PC-9 (cell line): Measurements from ENCODE around the gene WT1. TPM values are rescaled to one million over a fixed set of nuclear protein-coding genes. Genes with fewer than 3 reads are reported as not detected.

Experiments used
- BruUV-seq: library from RNA; stranded (reverse); fragments of 400-500 nt; replicated peaks from 2 replicates; lab custom pipeline; 2021; lab: Mats Ljungman, UMichigan
- CTCF ChIA-PET: fragments of 300-600 bp; sonication (Branson Sonifier 250); formaldehyde crosslinking; loops from one replicate; lab custom pipeline; 2022; ENCODE audit warnings: antibody characterized with exemption; lab: Charles Lee
- POLR2A ChIA-PET: fragments of 300-600 bp; sonication (Branson Sonifier 250); formaldehyde crosslinking; loops from one replicate; lab custom pipeline; 2022; ENCODE audit warnings: antibody characterized with exemption; ENCODE audit not compliant: unreplicated experiment; lab: Charles Lee
- DNase-seq, 2 experiments: peaks; one replicate each; pipeline versions ENCODE4 v3.0.0 to v3.0.0-alpha.2; 2015 to 2022; ENCODE audit warnings: mixed read lengths in 1 of 2
- H2AFZ ChIP-seq: fragments of 200-600 bp; sonication (generic); 2 replicates; pipeline ENCODE4 v1.8.1; 2017; ENCODE audit warnings: antibody characterized with exemption
- H3F3A ChIP-seq: fragments of 200-600 bp; sonication (generic); 2 replicates; pipeline ENCODE4 v1.8.1; 2017; ENCODE audit warnings: antibody characterized with exemption, mild to moderate bottlenecking, low read depth; ENCODE audit not compliant: insufficient read depth
- H3K27ac ChIP-seq: fragments of 200-600 bp; sonication (generic); 2 replicates; pipeline ENCODE4 v1.6.1; 2016; ENCODE audit warnings: mixed run types
- H3K27me3 ChIP-seq: fragments of 200-600 bp; sonication (generic); 2 replicates; pipeline ENCODE4 v1.6.1; 2016; ENCODE audit warnings: low read depth, mixed run types; ENCODE audit not compliant: insufficient read depth
- H3K36me3 ChIP-seq: fragments of 200-600 bp; sonication (generic); 2 replicates; pipeline ENCODE4 v1.6.1; 2016; ENCODE audit warnings: low read depth, mixed run types
- H3K4me1 ChIP-seq: fragments of 200-600 bp; sonication (generic); replicated peaks from 2 replicates; pipeline ENCODE4 v1.6.1; 2016; ENCODE audit warnings: mixed run types; ENCODE audit not compliant: insufficient read depth
- H3K4me2 ChIP-seq: fragments of 200-600 bp; sonication (generic); 2 replicates; pipeline ENCODE4 v1.6.1; 2017; ENCODE audit warnings: mixed run types
- H3K4me3 ChIP-seq: fragments of 200-600 bp; sonication (generic); 2 replicates; pipeline ENCODE4 v1.6.1; 2016; ENCODE audit warnings: mixed run types
- H3K79me2 ChIP-seq: fragments of 200-600 bp; sonication (generic); 2 replicates; pipeline ENCODE4 v1.6.1; 2017; ENCODE audit warnings: low read depth, mixed run types
- H3K9me2 ChIP-seq: fragments of 200-600 bp; sonication (generic); 2 replicates; pipeline ENCODE4 v1.8.1; 2017; ENCODE audit warnings: mild to moderate bottlenecking; ENCODE audit not compliant: insufficient read depth
- H3K9me3 ChIP-seq: fragments of 200-600 bp; sonication (generic); 2 replicates; pipeline ENCODE4 v1.8.1; 2016; ENCODE audit warnings: low read depth; ENCODE audit not compliant: insufficient read depth
- H4K20me1 ChIP-seq: fragments of 200-600 bp; sonication (generic); 2 replicates; pipeline ENCODE4 v1.8.1; 2017; ENCODE audit not compliant: insufficient read depth
- EZH2 ChIP-seq: fragments of 200-600 bp; sonication (generic); IDR thresholded peaks from 2 replicates; pipeline ENCODE4 v1.8.0; 2017; ENCODE audit warnings: antibody characterized with exemption, low read depth
- intact Hi-C: fragments of 100-400 bp; cut with micrococcal nuclease; formaldehyde crosslinking; loops from one replicate; pipeline ENCODE4 v1.10.0; 2022; ENCODE audit not compliant: unreplicated experiment
- total RNA-seq: library from RNA; stranded (reverse); gene quantifications from 2 replicates; pipeline ENCODE4 v1.2.3, GENCODE V29; 2021
- TF ChIP-seq, protein P1 (sequence below): fragments of 200-600 bp; sonication (generic); conservative IDR thresholded peaks from 2 replicates; pipeline ENCODE4 v1.6.1; 2017; ENCODE audit warnings: mixed run types, antibody characterized with exemption, mild to moderate bottlenecking, moderate library complexity

Gene WT1
- total RNA-seq, 1 experiment from 2014 or later, result not detected

DNA sequence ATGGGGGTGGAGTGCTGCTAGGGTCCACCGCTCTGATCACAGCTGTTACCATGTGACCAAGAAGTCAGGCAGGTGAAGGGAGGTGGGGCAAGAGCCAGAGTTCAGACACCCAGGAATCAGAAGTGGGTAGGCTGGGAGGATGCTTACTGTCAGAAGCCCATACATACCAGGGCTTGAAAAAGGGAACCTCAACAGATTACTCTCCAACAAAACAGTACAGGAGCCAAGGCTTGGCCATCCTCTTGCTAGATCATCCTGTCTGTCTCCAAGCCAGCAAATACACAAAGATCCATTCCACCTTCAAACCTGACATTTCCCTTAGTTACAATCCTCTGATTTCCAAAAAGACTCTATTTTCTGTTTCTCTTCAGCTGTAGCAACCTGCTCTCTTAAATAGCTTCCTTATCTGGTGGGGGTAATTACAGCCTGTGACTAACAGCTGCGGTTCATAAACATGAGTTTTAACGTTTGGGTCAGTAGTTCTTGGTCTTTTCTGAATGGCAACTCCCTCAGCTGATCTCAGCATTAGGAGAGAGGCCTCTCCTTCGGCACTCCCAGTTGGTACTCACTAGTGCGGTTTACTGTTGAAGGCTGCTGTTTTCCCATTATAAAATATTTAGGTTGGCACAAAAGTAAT lies 31.1 kb upstream of the WT1 start:
- H3F3A ChIP-seq, result no peaks in the 10 kb centered on the region
- no peaks in the 10 kb centered on the region for H3K36me3 ChIP-seq
- H3K9me3 ChIP-seq, result no peaks in the 10 kb centered on the region
- H3K27me3 ChIP-seq, result peaks cover 5% of the 10 kb centered on the region; the same call in 1 of the 2 replicates
- intact Hi-C loops, result no loop called here
- H3K79me2 ChIP-seq, result no peaks in the 10 kb centered on the region
- ChIA-PET POLR2A (no interaction called here), CTCF (no interaction called here)
- no peaks in the 10 kb centered on the region for H3K9me2 ChIP-seq
- peak in 1 of 2 experiments; percentile 45 for DNase-seq
- no peaks in the 10 kb centered on the region for H3K4me1 ChIP-seq
- TF ChIP-seq, protein P1, sequence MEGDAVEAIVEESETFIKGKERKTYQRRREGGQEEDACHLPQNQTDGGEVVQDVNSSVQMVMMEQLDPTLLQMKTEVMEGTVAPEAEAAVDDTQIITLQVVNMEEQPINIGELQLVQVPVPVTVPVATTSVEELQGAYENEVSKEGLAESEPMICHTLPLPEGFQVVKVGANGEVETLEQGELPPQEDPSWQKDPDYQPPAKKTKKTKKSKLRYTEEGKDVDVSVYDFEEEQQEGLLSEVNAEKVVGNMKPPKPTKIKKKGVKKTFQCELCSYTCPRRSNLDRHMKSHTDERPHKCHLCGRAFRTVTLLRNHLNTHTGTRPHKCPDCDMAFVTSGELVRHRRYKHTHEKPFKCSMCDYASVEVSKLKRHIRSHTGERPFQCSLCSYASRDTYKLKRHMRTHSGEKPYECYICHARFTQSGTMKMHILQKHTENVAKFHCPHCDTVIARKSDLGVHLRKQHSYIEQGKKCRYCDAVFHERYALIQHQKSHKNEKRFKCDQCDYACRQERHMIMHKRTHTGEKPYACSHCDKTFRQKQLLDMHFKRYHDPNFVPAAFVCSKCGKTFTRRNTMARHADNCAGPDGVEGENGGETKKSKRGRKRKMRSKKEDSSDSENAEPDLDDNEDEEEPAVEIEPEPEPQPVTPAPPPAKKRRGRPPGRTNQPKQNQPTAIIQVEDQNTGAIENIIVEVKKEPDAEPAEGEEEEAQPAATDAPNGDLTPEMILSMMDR, result no peak
- TF ChIP-seq EZH2, result no peak
- H2AFZ ChIP-seq, result no peak overlapping the region
- H3K4me3 ChIP-seq, result no peak overlapping the region
- H4K20me1 ChIP-seq, result no peaks in the 10 kb centered on the region
- BruUV-seq, result no TSS peak
- H3K27ac ChIP-seq, result no peak overlapping the region
- no peak overlapping the region for H3K4me2 ChIP-seq

- peaks cover 5% of the 10 kb centered on the region; the same call in 1 of the 2 replicates for H3K27me3 ChIP-seq
- intact Hi-C loops, result no loop called here
- ChIA-PET CTCF (no interaction called here), POLR2A (no interaction called here)
- no peaks in the 10 kb centered on the region for H3K9me2 ChIP-seq
- no peak overlapping the region for H3K4me2 ChIP-seq
- H3K4me1 ChIP-seq, result no peaks in the 10 kb centered on the region
- no peaks in the 10 kb centered on the region for H3F3A ChIP-seq
- H3K36me3 ChIP-seq, result no peaks in the 10 kb centered on the region
- H2AFZ ChIP-seq, result no peak overlapping the region
- no peak overlapping the region for H3K4me3 ChIP-seq
- H4K20me1 ChIP-seq, result no peaks in the 10 kb centered on the region
- TF ChIP-seq EZH2, result no peak
- TF ChIP-seq, protein P1, result no peak
- DNase-seq, result peak in 1 of 2 experiments; percentile 31
- no peak overlapping the region for H3K27ac ChIP-seq
- no TSS peak for BruUV-seq
- no peaks in the 10 kb centered on the region for H3K9me3 ChIP-seq
- no peaks in the 10 kb centered on the region for H3K79me2 ChIP-seq
These were observed 28.7 kb upstream of the WT1 start for GRCh38 chr11:32464078-32464477.

GRCh38 chr11:32462011-32462690 lies 26.8 kb upstream of the WT1 start:
- Histone ChIP-seq H3K9me2 (no peaks in the 10 kb centered on the region), H3K36me3 (no peaks in the 10 kb centered on the region), H3K79me2 (no peaks in the 10 kb centered on the region), H4K20me1 (no peaks in the 10 kb centered on the region), H3K4me3 (no peak overlapping the region), H3K4me2 (no peak overlapping the region), H3F3A (no peaks in the 10 kb centered on the region), H3K9me3 (no peaks in the 10 kb centered on the region), H3K4me1 (no peaks in the 10 kb centered on the region), H2AFZ (no peak overlapping the region), H3K27ac (no peak overlapping the region), H3K27me3 (peaks cover 5% of the 10 kb centered on the region; the same call in 1 of the 2 replicates)
- intact Hi-C loops, result no loop called here
- ChIA-PET CTCF (no interaction called here), POLR2A (no interaction called here)
- no peak for DNase-seq
- no TSS peak for BruUV-seq
- TF ChIP-seq, protein P1, result no peak
- no peak for TF ChIP-seq EZH2
